GM23338 (cell line): ENCODE measurements around the gene TRAF1. TPM values are rescaled to one million over a fixed set of nuclear protein-coding genes. Genes with fewer than 3 reads are reported as not detected.

Experiments
- ATAC-seq: fragments of 200-7000 bp; cut with Tn5 transposase; 3 replicates; pipeline ENCODE4 v1.9.1; 2020
- DNase-seq: peaks from one replicate; pipeline ENCODE4 v3.0.0-alpha.2; 2015; ENCODE audit warnings: low spot score
- H2AFZ ChIP-seq: fragments of 200-600 bp; sonication (generic); 2 replicates; pipeline ENCODE4 v1.8.0; 2016; ENCODE audit warnings: antibody characterized with exemption, mild to moderate bottlenecking, moderate library complexity
- H3F3A ChIP-seq: fragments of 200-600 bp; sonication (generic); replicated peaks from 2 replicates; pipeline ENCODE4 v1.8.0; 2017; ENCODE audit warnings: antibody characterized with exemption, mixed run types, low read depth
- H3K27ac ChIP-seq: fragments of 200-600 bp; sonication (generic); 2 replicates; pipeline ENCODE4 v1.6.1; 2016; ENCODE audit warnings: low read depth
- H3K27me3 ChIP-seq: fragments of 200-600 bp; sonication (generic); 2 replicates; pipeline ENCODE4 v1.8.0; 2016; ENCODE audit warnings: mild to moderate bottlenecking, mixed run types, moderate library complexity; ENCODE audit not compliant: insufficient read depth
- H3K36me3 ChIP-seq: fragments of 200-600 bp; sonication (generic); 2 replicates; pipeline ENCODE4 v1.8.0; 2016; ENCODE audit warnings: mild to moderate bottlenecking; ENCODE audit not compliant: insufficient read depth
- H3K4me1 ChIP-seq: fragments of 200-600 bp; sonication (generic); 2 replicates; pipeline ENCODE4 v1.8.0; 2016; ENCODE audit warnings: mild to moderate bottlenecking, moderate library complexity; ENCODE audit not compliant: insufficient read depth
- H3K4me2 ChIP-seq: fragments of 200-600 bp; sonication (generic); 2 replicates; pipeline ENCODE4 v1.7.1; 2017; ENCODE audit warnings: mixed run types
- H3K4me3 ChIP-seq: fragments of 200-600 bp; sonication (generic); 2 replicates; pipeline ENCODE4 v1.6.1; 2016; ENCODE audit warnings: mixed run types
- H3K79me2 ChIP-seq: fragments of 200-600 bp; sonication (generic); replicated peaks from 2 replicates; pipeline ENCODE4 v1.8.0; 2017; ENCODE audit warnings: mild to moderate bottlenecking; ENCODE audit not compliant: insufficient read depth
- H3K9me2 ChIP-seq: fragments of 200-600 bp; sonication (generic); 2 replicates; pipeline ENCODE4 v1.8.0; 2017; ENCODE audit not compliant: insufficient read depth
- H4K20me1 ChIP-seq: fragments of 200-600 bp; sonication (generic); replicated peaks from 2 replicates; pipeline ENCODE4 v1.8.0; 2017; ENCODE audit warnings: mild to moderate bottlenecking; ENCODE audit not compliant: insufficient read depth
- H3K27ac Mint-ChIP-seq: 2 replicates; pipeline ENCODE4 v1.8.0; 2020; ENCODE audit warnings: inconsistent platforms, mild to moderate bottlenecking, moderate library complexity, mixed read lengths
- H3K27me3 Mint-ChIP-seq: 3 replicates; pipeline ENCODE4 v1.8.0; 2022; ENCODE audit warnings: low read depth, mild to moderate bottlenecking, moderate library complexity, mixed read lengths, inconsistent platforms; ENCODE audit not compliant: insufficient read depth, poor library complexity
- H3K36me3 Mint-ChIP-seq: 3 replicates; pipeline ENCODE4 v1.8.0; 2021; ENCODE audit warnings: low read depth, mild to moderate bottlenecking, inconsistent platforms, moderate library complexity, mixed read lengths
- H3K4me1 Mint-ChIP-seq: 3 replicates; pipeline ENCODE4 v1.8.0; 2020; ENCODE audit warnings: mild to moderate bottlenecking, inconsistent platforms, mixed read lengths
- H3K4me3 Mint-ChIP-seq: 3 replicates; pipeline ENCODE4 v1.8.0; 2021; ENCODE audit warnings: moderate library complexity, mild to moderate bottlenecking, inconsistent platforms, mixed read lengths
- H3K9me3 Mint-ChIP-seq: 3 replicates; pipeline ENCODE4 v1.8.0; 2020; ENCODE audit warnings: moderate library complexity, mild to moderate bottlenecking, inconsistent platforms, mixed read lengths
- CREB1 ChIP-seq: fragments of 250-450 bp; sonication (Bioruptor Pico); IDR thresholded peaks from 2 replicates; pipeline ENCODE4 v1.5.0; 2020; ENCODE audit warnings: low read depth, mild to moderate bottlenecking, moderate library complexity
- EZH2 ChIP-seq: fragments of 200-600 bp; sonication (generic); IDR thresholded peaks from one replicate; pipeline ENCODE4 v1.8.0; 2017; ENCODE audit warnings: antibody characterized with exemption, mild to moderate bottlenecking, low read depth; ENCODE audit not compliant: unreplicated experiment
- EZH2phosphoT487 ChIP-seq: fragments of 200-600 bp; sonication (generic); IDR thresholded peaks from one replicate; pipeline ENCODE4 v1.8.1; 2018; ENCODE audit warnings: antibody characterized with exemption; ENCODE audit not compliant: unreplicated experiment
- JUNB ChIP-seq: IDR thresholded peaks from one replicate; pipeline ENCODE4 v1.6.1; 2016; ENCODE audit warnings: antibody characterized with exemption; ENCODE audit not compliant: unreplicated experiment
- NANOG ChIP-seq: IDR thresholded peaks from 2 replicates; pipeline ENCODE4 v1.6.1; 2016; ENCODE audit warnings: antibody characterized with exemption, borderline replicate concordance
- POLR2AphosphoS5 ChIP-seq: IDR thresholded peaks from 2 replicates; pipeline ENCODE4 v1.6.1; 2016; ENCODE audit warnings: antibody characterized with exemption, low read depth
- STAT1 ChIP-seq: IDR thresholded peaks from one replicate; pipeline ENCODE4 v1.6.1; 2016; ENCODE audit warnings: antibody characterized with exemption; ENCODE audit not compliant: unreplicated experiment
- ZNF114 ChIP-seq: fragments of 250-450 bp; sonication (Bioruptor Pico); IDR thresholded peaks from 2 replicates; pipeline ENCODE4 v1.5.0; 2020; ENCODE audit warnings: mild to moderate bottlenecking, moderate library complexity
- ZNF331 ChIP-seq: fragments of 250-450 bp; sonication (Bioruptor Pico); IDR thresholded peaks from 2 replicates; pipeline ENCODE4 v1.5.0; 2020; ENCODE audit warnings: low read depth, mild to moderate bottlenecking, moderate library complexity
- polyA plus RNA-seq: library from polyadenylated mRNA; unstranded; fragments of >200 nt; fragmentation: Nextera tagmentation; extraction: Ambion mirVana; gene quantifications from 2 replicates; pipeline ENCODE4 v1.2.1, GENCODE V29; 2016
- total RNA-seq: library from RNA; depleted of rRNA; stranded (reverse); fragments of >200 nt; shearing (Covaris generic); gene quantifications from 2 replicates; pipeline ENCODE4 v1.2.3, GENCODE V29; 2014
- TF ChIP-seq, protein P1 (sequence below), 2 experiments: fragments of 200-600 bp in 1 of 2; sonication (generic) in 1 of 2; conservative IDR thresholded peaks; 2 replicates each; pipeline versions ENCODE4 v1.5.1 to v1.6.1; 2016 to 2017; ENCODE audit warnings: antibody characterized with exemption in 2 of 2, low read depth in 2 of 2, mild to moderate bottlenecking in 2 of 2, moderate library complexity in 1 of 2
- TF ChIP-seq, protein P2 (sequence below): IDR thresholded peaks from 2 replicates; pipeline ENCODE4 v1.6.1; 2016; ENCODE audit warnings: antibody characterized with exemption

Gene TRAF1
- total and polyA plus RNA-seq, 2 experiments from 2014 or later = 0.39 to 1.4 TPM

- no peak overlapping the region for H3K27ac Mint-ChIP-seq
- ATAC-seq = no peak
Measured at GRCh38 chr9:120904978-120905301, 21.7 kb downstream of the TRAF1 start.

GRCh38 chr9:120904061-120904977, 22.3 kb downstream of the TRAF1 start:
- H3K4me1 ChIP-seq = no peaks in the 10 kb centered on the region
- H3K79me2 ChIP-seq = no peaks in the 10 kb centered on the region
- H4K20me1 ChIP-seq = no peaks in the 10 kb centered on the region
- Mint-ChIP-seq H3K27me3 (peaks cover 12% of the 10 kb centered on the region), H3K4me1 (peaks cover 5% of the 10 kb centered on the region; the same call in 1 of the 3 replicates), H3K4me3 (no peak overlapping the region), H3K27ac (no peak overlapping the region), H3K9me3 (no peaks in the 10 kb centered on the region), H3K36me3 (no peaks in the 10 kb centered on the region)
- H3K4me3 ChIP-seq = no peak overlapping the region
- H3K36me3 ChIP-seq = no peaks in the 10 kb centered on the region
- no peak overlapping the region for H3K4me2 ChIP-seq
- H3K27me3 ChIP-seq = no peaks in the 10 kb centered on the region
- H3F3A ChIP-seq = no peaks in the 10 kb centered on the region
- H3K27ac ChIP-seq = no peak overlapping the region
- no peaks in the 10 kb centered on the region for H3K9me2 ChIP-seq
- no peak overlapping the region for H2AFZ ChIP-seq
- ATAC-seq = no peak
- no peak for DNase-seq
- TF ChIP-seq EZH2 = no peak
- TF ChIP-seq, protein P1, sequence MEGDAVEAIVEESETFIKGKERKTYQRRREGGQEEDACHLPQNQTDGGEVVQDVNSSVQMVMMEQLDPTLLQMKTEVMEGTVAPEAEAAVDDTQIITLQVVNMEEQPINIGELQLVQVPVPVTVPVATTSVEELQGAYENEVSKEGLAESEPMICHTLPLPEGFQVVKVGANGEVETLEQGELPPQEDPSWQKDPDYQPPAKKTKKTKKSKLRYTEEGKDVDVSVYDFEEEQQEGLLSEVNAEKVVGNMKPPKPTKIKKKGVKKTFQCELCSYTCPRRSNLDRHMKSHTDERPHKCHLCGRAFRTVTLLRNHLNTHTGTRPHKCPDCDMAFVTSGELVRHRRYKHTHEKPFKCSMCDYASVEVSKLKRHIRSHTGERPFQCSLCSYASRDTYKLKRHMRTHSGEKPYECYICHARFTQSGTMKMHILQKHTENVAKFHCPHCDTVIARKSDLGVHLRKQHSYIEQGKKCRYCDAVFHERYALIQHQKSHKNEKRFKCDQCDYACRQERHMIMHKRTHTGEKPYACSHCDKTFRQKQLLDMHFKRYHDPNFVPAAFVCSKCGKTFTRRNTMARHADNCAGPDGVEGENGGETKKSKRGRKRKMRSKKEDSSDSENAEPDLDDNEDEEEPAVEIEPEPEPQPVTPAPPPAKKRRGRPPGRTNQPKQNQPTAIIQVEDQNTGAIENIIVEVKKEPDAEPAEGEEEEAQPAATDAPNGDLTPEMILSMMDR (conservative IDR thresholded peaks at IDR 0.05; ENCODE audit: low read depth in 2 of 2) = no peak
- no peak for TF ChIP-seq JUNB
- TF ChIP-seq ZNF114 (CRISPR knock-in tag) = no peak
- no peak for TF ChIP-seq POLR2AphosphoS5
- TF ChIP-seq CREB1 = no peak
- no peak for TF ChIP-seq NANOG
- TF ChIP-seq ZNF331 = no peak

More at GRCh38 chr9:120904978-120905301, 21.7 kb downstream of the TRAF1 start:
- H3K9me2 ChIP-seq = no peaks in the 10 kb centered on the region
- no peaks in the 10 kb centered on the region for H3F3A ChIP-seq
- H2AFZ ChIP-seq = no peak overlapping the region
- H3K27me3 Mint-ChIP-seq = peaks cover 9% of the 10 kb centered on the region
- H4K20me1 ChIP-seq = no peaks in the 10 kb centered on the region
- DNase-seq = no peak
- H3K4me3 ChIP-seq = no peak overlapping the region
- TF ChIP-seq ZNF114 (CRISPR knock-in tag) (no peak), STAT1 (no peak), EZH2phosphoT487 (no peak), NANOG (no peak), ZNF331 (no peak)
- TF ChIP-seq, protein P2, sequence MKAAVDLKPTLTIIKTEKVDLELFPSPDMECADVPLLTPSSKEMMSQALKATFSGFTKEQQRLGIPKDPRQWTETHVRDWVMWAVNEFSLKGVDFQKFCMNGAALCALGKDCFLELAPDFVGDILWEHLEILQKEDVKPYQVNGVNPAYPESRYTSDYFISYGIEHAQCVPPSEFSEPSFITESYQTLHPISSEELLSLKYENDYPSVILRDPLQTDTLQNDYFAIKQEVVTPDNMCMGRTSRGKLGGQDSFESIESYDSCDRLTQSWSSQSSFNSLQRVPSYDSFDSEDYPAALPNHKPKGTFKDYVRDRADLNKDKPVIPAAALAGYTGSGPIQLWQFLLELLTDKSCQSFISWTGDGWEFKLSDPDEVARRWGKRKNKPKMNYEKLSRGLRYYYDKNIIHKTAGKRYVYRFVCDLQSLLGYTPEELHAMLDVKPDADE = no peak
- TF ChIP-seq, protein P1 (conservative IDR thresholded peaks at IDR 0.05; ENCODE audit: low read depth in 2 of 2) = no peak
- H3K4me3 Mint-ChIP-seq = no peak overlapping the region
- peaks cover 5% of the 10 kb centered on the region; the same call in 1 of the 3 replicates for H3K4me1 Mint-ChIP-seq
- H3K27me3 ChIP-seq = no peaks in the 10 kb centered on the region
- H3K79me2 ChIP-seq = no peaks in the 10 kb centered on the region
- no peaks in the 10 kb centered on the region for H3K36me3 Mint-ChIP-seq
- H3K4me2 ChIP-seq = no peak overlapping the region
- no peaks in the 10 kb centered on the region for H3K9me3 Mint-ChIP-seq
- H3K27ac ChIP-seq = no peak overlapping the region
- H3K36me3 ChIP-seq = no peaks in the 10 kb centered on the region
- H3K4me1 ChIP-seq = no peaks in the 10 kb centered on the region
